Central memory CD4-positive, alpha-beta T cell (primary cell): ENCODE results near the gene PPP1R13B.
A peak's percentile ranks its signal among the peaks of the same experiment; 100 is the strongest.
"Not testable (repeated sequence)": the region's sequence is repeated elsewhere in the genome, so short reads cannot be mapped to it uniquely, and the experiment has no call there.

Source experiments
- DNase-seq: peaks from one replicate; pipeline ENCODE4 v3.0.0; 2022

PPP1R13B gene

DNA sequence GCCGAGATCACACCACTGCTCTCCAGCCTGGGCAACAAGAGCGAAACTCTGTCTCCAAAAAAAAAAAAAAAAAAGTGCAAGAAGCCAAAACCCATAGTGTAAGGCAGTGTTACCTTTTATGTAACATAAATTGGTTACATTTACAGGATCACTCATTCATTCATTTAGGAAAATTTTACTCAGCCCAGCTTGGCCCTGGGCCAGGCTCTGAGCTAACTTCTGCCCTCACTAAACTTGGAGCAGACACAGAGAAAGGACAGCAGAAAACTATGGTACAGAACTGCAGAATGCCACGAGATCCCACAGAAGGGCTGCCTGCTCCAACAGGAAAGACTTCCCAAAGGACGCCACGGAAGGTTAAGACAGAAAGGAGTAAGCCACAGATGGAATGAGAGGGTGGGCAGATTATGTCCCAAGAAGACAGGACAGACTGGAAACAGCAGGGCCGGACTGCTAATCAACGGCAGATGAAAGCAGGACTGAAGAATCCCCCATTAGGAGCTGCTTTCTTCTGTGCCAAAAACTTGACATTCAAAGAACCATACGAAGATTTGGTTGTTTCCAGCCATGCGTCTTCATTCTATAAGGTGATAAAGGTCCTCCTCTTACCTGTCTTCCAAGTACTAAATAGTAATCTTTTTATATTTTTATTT, 18.9 kb downstream of the PPP1R13B start:
- no peak for DNase-seq

DNA sequence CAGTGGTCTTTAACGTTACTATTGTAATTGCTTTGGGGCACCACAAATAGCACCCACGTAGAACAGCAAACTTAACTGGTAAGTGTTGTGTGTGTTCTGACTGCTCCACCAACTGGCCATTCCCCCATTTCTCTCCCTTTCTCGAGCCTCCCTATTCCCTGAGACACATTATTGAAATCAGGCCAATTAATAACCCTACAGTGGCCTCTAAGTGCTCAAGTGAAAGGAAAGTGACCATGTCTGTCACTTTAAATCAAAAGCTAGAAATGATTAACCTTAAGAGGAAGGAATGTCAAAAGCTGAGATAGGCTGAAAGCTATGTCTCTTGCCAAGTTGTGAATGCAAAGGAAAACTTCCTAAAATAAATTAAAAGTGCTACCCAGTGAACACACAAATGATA, 22.3 kb downstream of the PPP1R13B start:
- no peak for DNase-seq

DNA sequence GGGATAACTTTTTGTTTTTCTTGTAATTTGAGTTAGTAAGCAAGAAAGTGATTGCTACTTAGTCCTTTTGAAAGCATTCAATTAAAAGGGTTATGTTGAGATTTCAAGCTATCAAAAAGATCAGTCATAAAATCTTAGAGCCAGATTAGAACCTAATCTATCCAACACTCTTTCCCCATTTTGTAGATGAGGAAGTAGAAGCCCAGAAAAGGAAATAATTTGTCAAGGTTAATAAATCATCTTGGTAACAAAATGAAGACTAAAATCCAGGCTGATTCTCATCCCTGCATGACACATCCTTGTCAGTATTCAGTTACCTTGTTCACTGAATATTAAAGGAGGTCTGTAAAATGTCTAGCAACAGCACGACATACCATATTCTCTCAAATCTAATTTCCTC, 26.5 kb downstream of the PPP1R13B start:
- DNase-seq, result no peak

DNA sequence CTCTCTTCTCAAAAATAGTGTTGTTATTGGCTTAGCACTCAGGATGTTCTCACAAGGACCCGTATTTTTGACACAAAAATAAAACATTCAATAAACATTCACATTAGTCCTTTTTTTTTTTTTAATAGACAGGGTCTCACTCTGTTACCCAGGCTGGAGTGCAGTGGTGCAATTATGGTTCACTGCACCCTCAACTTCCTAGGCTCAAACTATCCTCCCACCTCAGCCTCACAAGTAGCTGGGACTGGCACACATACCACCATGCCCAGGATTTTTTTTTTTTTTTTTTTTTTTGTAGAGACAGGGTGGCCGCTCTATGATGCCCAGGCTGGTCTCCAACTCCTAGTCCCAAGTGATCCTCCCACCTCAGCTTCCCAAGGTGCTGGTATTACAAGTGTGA, 27.0 kb downstream of the PPP1R13B start:
- no peak for DNase-seq

DNA sequence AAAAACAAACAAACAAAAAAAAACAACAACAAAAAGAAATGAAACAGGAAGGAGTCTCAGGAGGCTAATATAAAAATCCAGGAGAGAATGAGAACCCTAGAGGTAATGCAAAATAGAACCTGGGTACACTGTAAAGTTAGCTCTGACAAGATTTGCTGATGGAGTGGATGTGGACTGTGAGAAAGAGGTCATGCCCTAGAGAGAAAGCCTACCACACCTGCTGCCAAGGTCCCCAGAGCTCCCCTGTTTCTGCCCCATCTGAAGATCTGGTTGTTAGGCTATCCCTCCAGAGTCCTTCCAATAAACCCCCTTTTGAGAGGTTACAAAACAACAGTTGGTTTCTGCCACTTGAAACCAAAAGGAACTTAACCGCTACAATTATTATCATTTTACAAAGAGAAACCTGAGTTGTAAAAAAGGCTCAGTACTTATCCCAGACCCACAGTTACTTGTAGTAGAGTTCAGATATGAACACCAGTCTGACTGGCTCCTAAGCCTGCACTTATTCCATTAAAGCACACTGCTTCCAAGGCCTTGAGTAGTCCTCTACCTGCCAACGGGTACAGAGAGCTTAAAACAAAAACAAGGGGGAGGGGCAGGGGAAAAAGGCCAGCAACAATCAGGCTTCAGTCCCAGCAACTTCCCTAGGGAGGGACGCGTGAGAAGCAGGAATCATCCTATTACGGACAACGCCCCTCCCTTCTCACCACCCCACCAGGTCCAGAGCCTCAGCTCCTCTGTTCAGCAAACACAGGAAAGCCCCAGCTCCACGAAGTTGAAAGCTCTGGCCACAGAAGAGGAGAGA, 27.7 kb downstream of the PPP1R13B start:
- no peak for DNase-seq

DNA sequence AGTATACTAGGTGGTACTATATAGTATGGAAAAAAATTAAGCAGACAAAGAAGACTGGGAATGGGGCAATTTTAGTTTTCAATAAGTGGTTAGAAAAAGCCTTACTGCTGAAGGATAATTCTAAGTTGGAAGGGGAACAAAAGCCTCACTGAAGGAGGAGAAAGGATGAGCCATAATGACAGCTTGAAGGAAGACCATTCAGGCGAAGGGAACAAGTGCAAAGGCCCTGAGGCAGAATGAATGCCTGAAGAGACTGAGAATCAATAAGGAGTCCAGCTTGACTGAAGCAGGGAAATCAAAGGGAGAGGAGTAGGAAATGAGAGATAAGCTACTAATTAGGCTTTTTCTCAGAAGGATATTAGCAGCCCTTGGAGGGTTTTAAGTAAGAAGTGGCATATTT, 28.5 kb downstream of the PPP1R13B start:
- no peak for DNase-seq

DNA sequence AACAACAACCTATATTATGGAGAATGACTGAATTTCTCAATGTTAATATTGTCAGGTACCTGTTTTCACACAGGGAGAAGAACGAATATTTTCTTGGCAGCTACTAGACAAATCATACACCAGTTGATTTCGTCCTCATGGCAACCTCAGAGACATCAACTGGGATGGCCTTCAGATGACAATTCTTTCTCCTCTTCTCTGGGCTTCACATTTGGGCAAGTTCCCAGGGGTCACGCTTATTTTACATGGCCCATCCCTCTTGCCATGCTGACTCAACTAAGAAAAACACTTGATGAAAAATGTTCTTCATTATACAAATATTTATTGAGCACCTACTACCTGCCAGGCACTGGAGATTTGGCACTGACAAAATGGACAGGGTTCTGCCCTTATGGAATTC, 29.0 kb downstream of the PPP1R13B start:
- DNase-seq, result no peak

DNA sequence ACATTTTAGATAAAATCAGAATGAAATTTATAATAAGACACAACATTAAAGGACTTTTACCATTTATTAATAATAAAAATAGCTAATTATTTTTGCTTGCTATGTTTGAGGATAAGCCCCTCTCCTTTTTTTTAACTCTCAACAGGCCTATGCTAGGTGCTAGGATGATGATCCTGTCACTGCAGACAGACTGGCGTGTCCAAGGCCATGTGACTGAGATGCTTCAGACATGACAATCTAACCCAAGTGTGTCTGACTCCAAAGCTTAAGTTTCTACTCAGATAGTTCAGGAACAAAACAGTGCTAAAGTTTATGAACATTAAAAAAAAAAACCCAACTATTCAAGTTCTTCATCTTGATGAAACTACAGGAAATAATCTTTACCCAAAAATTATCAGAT, 29.8 kb downstream of the PPP1R13B start:
- no peak for DNase-seq

DNA sequence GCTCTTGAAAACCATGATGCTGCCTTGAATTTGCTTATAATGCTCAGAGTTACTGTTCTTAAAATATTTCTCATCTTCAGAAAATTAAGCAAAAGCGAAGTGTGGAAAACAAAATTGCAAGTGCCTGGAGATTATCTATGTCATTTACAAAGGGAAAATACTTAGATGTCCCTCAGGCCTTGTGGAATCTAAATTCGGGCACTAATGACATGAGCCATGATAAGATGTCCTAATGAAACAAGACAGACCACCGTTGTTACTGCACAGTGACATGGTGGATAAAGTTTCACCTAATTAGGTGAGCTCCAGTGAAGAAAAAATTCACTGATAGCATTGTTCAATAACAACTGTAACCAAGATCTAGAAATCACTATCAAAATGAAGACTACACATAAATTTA, 30.4 kb downstream of the PPP1R13B start:
- DNase-seq, result no peak

DNA sequence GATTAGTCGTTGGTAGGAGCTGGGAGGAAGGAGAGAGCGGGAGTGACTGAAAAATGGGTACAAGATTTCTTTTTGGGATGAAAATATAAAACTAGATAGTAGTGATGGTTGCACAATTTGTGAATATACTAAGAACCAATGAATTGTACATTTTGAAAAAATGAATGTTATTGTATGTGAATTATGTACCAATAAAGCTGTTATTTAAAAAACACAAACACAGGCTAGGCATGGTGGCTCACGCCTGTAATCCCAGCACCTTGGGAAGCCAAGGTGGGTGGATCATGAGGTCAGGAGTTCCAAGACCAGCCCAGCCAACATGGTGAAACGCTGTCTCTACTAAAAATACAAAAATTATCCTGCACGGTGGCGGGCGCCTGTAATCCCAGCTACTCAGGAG, 32.1 kb downstream of the PPP1R13B start:
- DNase-seq, result no peak

DNA sequence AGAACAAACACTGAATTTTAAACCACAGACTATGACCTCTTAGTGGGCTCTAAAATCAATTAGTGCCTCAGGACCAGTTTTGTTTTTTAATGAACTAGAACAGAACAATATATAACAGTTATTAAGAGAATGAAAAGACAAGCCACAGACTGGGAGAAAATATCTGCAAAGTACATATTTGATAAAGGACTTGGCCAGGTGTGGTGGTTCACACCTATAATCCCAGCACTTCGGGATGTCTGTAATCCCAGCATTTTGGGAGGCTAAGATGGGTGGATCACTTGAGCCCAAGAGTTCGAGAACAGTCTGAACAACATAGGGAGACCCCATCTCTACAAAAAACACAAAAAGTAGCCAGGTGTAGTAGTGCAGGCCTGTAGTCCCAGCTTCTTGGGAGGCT, 36.2 kb downstream of the PPP1R13B start:
- no peak for DNase-seq

DNA sequence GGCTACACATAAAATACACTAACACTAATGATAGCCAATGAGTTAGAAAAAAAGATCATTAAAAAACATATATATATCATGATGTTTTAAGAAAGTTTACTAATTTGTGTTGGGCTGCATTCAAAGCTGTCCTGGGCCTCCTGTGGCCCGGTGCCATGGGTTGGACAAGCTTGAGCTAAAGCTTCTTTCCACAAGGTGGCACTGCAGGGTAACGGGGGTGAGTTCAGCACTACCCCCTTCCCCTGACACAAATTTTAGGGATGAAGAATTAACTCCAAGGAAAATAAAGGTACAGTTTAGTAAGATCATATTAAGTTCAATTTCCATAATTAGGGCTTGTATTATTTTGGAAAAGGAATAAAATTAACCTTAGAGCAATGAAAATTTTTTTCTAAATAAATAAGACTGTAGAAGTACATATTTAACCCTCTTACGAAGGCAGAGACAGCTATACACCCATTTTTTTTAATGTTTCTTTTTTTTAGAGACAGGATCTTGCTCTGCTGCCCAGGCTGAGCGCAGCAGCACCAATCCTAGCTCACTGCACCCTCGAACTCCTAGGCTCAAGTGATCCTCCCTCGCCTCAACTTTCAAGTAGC, 38.9 kb downstream of the PPP1R13B start:
- peak; percentile 47 for DNase-seq

DNA sequence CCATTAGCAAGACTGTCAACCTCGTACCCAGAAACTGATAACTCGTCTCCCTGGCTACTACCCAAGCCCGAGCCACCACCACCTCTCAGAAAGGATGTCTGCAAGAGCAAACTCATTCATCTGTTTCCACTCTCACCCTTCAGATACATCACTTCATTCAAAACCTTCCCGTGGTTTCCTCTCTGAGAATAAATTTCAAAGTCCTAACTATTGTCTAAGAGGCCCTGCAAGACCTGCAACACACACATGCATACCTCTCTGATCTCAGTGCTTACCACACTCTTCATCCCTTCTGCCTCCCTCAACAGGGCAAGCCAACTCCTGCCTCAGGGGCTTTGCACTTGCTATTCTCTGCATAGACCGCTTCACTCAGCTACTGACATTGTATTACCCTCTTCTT, 40.6 kb downstream of the PPP1R13B start:
- DNase-seq, result no peak

DNA sequence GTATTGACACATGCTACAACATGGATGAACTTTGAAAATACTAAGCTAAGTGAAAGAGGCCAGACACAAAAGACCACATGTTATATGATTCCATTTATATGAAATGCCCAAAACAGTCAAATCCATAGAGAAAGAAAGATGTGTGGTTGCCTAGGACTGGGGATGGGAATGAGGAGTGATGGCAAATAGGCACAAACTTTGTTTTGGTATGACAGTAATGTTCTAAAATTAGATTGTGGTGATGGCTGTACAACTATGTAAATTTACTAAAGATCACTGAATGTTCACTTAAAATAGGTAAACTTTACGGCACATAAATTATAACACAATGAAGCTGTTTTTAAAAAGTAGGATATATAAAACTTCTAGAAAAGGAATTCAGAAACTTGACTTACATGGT, 41.7 kb downstream of the PPP1R13B start:
- no peak for DNase-seq

DNA sequence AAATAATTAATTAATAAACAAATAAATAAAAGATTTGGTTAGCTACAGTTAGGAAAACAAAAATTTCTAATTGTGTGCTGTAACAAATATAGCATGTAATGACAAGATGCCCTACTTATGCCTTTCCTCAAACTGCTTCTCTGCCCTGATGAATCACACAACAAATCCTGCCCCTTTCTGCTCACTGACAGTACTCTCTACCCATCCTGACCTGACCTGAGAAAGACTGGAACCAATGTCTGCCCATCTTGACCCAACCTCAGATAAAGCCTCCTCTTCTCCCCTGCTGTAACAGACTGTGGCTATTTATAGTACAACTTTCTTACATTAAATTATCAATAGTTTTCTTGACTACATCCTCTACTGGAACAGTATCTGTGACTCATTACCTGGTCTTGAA, 43.7 kb downstream of the PPP1R13B start:
- no peak for DNase-seq

DNA sequence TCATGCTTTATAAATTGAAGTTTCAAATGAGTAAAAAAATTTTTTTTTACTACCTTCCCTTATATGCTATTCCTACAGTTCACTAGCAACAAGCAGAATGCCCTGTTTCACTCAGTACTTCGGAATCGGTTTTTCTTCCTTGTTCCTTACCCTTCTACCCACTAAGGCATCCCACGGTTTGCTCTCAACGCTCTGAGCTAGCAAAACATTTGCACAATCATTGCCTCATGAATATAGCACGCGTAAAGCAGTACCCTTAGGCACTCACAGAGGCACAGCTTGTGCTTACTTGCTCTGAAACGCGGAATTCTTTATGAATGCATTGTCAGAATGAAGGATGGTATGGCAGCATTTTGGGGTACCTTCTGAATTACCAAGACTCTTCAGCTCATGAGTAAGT, 45.0 kb downstream of the PPP1R13B start:
- DNase-seq, result no peak

DNA sequence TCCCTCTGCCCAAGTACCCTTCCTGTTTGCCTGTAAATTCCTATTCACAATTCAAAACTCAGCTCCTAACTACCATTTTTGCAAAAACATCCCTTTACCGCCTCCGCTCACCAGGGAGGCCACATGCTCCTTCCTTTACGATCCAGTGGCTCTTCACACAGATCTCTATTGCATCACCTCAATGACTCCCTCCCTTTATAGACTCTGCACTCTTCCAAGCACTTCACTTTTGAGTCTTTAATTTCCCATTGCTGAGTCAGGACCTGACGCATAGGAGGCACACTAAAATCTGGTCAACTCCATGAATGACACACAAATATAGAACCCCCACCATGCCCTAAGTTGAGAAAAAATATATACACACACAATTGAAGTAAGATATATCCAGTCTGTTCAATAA, 45.9 kb downstream of the PPP1R13B start:
- no peak for DNase-seq

DNA sequence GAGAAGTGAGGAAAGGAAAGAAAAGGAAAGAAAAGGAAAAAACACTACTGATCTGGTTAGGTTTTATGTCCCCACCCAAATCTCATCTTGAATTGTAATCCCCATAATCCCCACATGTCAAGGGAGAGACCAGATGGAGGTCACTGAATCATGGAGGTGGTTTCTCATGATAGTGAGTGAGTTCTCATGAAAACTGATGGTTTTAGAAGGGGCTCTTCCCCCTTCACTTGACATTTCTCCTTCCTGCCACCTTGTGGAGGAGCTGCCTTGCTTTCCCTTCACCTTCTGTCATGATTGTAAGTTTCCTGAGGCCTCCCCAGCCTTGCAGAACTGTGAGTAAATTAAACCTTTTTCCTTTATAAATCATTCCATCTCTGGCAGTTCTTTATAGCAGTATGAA, 54.2 kb downstream of the PPP1R13B start:
- not testable (repeated sequence) for DNase-seq

DNA sequence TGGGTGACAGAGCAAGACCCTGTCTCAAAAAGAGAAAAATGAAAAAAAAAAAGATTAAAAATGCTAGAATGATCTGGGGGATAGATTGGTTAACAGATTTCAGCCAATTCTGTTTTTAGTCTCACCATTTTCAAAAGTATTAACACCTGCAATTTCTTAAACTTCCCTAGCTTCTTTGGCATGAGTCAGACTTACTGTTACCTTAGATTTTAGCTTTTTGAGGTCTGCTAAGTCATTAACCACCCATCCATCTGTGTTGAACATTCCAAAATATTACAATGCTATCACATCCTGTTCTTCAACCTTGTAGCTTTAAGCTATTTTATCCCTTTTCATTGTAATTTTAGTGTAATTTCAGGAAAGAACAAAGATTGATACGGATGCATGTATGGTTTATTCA, 59.3 kb downstream of the PPP1R13B start:
- DNase-seq, result no peak

DNA sequence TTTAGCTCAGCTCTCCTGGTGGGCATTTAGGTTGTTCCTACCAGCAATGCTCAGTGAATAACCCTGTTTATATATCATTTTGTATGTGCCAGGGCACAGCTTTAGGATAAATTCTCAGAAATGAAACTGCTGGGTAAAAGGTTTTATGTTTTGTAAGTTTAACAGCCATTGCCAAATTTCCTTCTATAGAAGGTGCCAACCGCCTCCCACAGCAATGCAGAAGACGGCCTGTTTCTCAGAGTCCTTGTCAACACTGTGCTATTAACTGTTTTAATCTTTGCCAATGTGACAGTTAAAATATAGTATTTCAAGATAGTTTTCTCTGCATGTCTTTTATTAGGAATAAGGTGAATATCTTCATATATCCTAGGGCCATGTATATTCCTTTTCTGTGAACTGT, 65.0 kb downstream of the PPP1R13B start:
- DNase-seq, result no peak

DNA sequence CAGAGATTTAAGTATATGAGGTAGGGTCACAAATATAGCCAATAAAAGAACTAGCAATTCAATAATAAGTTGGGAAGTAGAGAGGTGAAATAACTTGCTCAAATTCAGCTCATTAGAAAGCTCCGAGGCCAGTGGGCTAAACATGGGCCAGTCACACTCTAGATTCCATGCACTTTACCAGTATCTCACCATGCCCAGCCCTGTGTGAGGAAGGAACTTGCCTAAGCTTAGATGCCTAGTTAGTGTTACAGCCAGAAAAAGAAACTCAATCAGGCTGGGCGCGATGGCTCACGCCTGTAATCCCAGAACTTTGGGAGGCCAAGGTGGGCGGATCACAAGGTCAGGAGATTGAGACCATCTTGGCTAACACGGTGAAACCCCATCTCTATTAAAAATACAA, 71.1 kb downstream of the PPP1R13B start:
- DNase-seq, result not testable (repeated sequence)

DNA sequence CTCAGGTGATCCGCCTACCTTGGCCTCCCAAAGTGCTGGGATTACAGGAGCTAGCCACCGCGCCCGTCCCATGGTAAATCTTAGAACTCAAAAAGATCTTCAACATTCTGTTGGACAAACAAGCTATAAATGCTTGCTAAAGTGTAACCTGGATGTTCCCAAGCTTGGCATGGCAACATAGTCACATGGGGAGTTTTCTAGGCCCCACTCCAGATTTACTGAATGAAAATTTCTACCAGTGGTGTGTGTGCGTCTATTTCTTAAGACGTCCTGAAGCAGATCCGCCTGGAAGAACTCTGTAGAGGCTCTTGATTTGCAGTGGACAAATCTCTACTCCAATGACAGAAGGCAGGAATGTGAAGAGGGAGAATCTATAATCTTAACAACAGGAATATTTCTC, 71.9 kb downstream of the PPP1R13B start:
- no peak for DNase-seq

DNA sequence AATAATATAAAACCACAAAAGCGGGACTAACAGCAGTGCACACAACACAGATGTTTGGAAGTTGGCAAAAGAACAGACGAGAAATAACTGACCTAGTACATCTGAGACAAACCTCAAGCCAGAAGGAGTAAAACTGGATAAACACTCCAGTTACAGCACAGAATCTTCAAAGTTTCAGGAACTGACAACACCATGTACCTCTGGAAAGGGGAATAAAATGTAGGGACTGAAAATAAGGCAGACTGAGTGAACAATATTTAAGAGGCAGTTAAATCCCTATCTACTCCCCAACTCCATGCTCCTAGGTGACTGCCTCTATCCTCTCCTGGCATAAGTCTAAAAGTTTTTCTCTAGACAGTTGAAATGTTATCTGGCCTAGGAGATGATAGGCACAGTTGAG, 73.9 kb downstream of the PPP1R13B start:
- no peak for DNase-seq

DNA sequence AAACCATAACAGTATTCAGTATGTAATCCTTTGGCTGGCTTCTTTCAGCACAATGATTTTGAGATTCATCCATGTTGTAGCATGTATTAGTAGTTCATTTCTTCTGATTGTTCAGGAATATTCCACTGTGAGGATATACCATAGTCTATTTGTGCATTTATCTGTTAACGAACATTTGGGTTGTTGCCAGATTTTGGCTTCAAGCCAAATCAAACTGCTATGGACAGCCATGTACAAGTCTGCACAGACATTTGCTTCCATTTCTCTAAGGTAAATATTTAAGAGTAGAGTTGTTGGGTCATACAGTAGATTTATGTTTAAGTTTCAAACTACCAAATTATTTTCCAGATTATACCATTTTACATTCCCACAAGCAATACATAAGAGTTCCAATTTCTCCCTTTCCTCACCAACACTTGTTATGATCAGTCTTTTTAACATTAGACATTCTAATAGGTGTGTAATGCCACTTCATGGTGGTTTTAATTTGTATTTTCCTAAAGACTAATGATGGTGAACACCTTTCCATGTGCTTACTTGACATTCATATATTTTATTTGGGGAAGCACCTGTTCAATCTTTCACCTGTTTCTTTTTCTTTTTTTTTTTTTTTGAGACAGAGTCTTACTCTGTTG, 75.2 kb downstream of the PPP1R13B start:
- DNase-seq, result no peak
